Caco-2 (cell line): ENCODE results near the gene PACS1. TPM values are rescaled to one million over a fixed set of nuclear protein-coding genes. Genes with fewer than 3 reads are reported as not detected.

Experiments used
- BruUV-seq: library from RNA; stranded (reverse); fragments of 400-500 nt; replicated peaks from 2 replicates; lab custom pipeline; 2021; lab: Mats Ljungman, UMichigan
- CTCF ChIA-PET: fragments of 300-600 bp; sonication (Branson Sonifier 250); formaldehyde crosslinking; loops from one replicate; lab custom pipeline; 2022; ENCODE audit warnings: antibody characterized with exemption; lab: Charles Lee
- POLR2A ChIA-PET: fragments of 300-600 bp; sonication (Branson Sonifier 250); formaldehyde crosslinking; loops from one replicate; lab custom pipeline; 2022; ENCODE audit warnings: antibody characterized with exemption; lab: Charles Lee
- DNase-seq, 2 experiments: peaks; one replicate each; pipeline versions ENCODE4 v3.0.0 to v3.0.0-alpha.2; 2020 to 2022
- H3K27me3 ChIP-seq: replicated peaks from 2 replicates; pipeline ENCODE4 v1.6.0; 2011; ENCODE audit warnings: low read length; ENCODE audit not compliant: control insufficient read depth, insufficient read depth
- H3K36me3 ChIP-seq: 2 replicates; pipeline ENCODE4 v1.5.1; 2011; ENCODE audit warnings: low read length; ENCODE audit not compliant: control insufficient read depth, insufficient read depth
- H3K4me1 ChIP-seq: fragments of 250-450 bp; sonication (Bioruptor Pico); 2 replicates; pipeline ENCODE4 v1.5.1; 2020; ENCODE audit warnings: mild to moderate bottlenecking
- H3K4me3 ChIP-seq: 2 replicates; pipeline ENCODE4 v1.5.1; 2011; ENCODE audit warnings: low read depth, mild to moderate bottlenecking, control low read depth, low read length
- H3K9me3 ChIP-seq: fragments of 250-450 bp; sonication (Bioruptor Pico); 2 replicates; pipeline ENCODE4 v1.5.1; 2020; ENCODE audit warnings: mild to moderate bottlenecking, moderate library complexity
- H3K27ac Mint-ChIP-seq: one replicate; pipeline ENCODE4 v1.8.0; 2022; ENCODE audit warnings: mixed read lengths; ENCODE audit not compliant: unreplicated experiment
- H3K27me3 Mint-ChIP-seq: one replicate; pipeline ENCODE4 v1.8.0; 2022; ENCODE audit warnings: mixed read lengths; ENCODE audit not compliant: insufficient read depth, unreplicated experiment
- H3K36me3 Mint-ChIP-seq: one replicate; pipeline ENCODE4 v1.8.0; 2022; ENCODE audit warnings: mild to moderate bottlenecking, mixed read lengths; ENCODE audit not compliant: insufficient read depth, unreplicated experiment
- H3K4me1 Mint-ChIP-seq: one replicate; pipeline ENCODE4 v1.8.0; 2022; ENCODE audit warnings: low read depth, mixed read lengths; ENCODE audit not compliant: unreplicated experiment
- H3K4me3 Mint-ChIP-seq: one replicate; pipeline ENCODE4 v1.8.0; 2022; ENCODE audit warnings: mild to moderate bottlenecking, moderate library complexity, mixed read lengths; ENCODE audit not compliant: unreplicated experiment
- H3K9me3 Mint-ChIP-seq: one replicate; pipeline ENCODE4 v1.8.0; 2022; ENCODE audit warnings: mixed read lengths; ENCODE audit not compliant: unreplicated experiment
- CTCF ChIP-seq, 2 experiments: fragments of 200-600 bp in 1 of 2; IDR thresholded peaks; 1 replicate in 1 of 2; 2 replicates in 1 of 2; pipeline versions ENCODE4 v1.5.1 to v1.8.0; 2011 to 2022; ENCODE audit warnings: antibody characterized with exemption in 1 of 2, control low read depth in 1 of 2, inconsistent platforms in 1 of 2, low read depth in 1 of 2, low read length in 1 of 2, mild to moderate bottlenecking in 1 of 2, moderate library complexity in 1 of 2; ENCODE audit not compliant: insufficient read depth in 1 of 2, severe bottlenecking in 1 of 2, unreplicated experiment in 1 of 2
- intact Hi-C: fragments of 100-400 bp; cut with micrococcal nuclease; formaldehyde crosslinking; loops from one replicate; pipeline ENCODE4 v1.10.0; 2022; ENCODE audit not compliant: unreplicated experiment
- total RNA-seq: library from RNA; stranded (reverse); gene quantifications from 2 replicates; pipeline ENCODE4 v1.2.3, GENCODE V29; 2022

The PACS1 gene
- total RNA-seq, 1 experiment from 2014 or later, result 82.2 TPM

- no TSS peak for BruUV-seq
- H3K4me1 Mint-ChIP-seq, result peaks cover 22% of the 10 kb centered on the region
- ChIA-PET CTCF (interaction anchor here (0.5 to 2.6 kb wide), 18 partner anchors 21 to 696 kb away, joined by 3 to 43 read pairs (median 4); partner anchors contain the start of genes DPP3, FIBP, MRPL11 and MUS81), POLR2A (interaction anchor here (0.5 to 1.9 kb wide), 20 partner anchors 9 to 410 kb away, joined by 3 to 34 read pairs (median 4); partner anchors contain the start of genes BRMS1, DPP3, MRPL11 and RBM4)
- peaks cover 21% of the 10 kb centered on the region for H3K36me3 Mint-ChIP-seq
- no peaks in the 10 kb centered on the region for H3K9me3 ChIP-seq
- H3K9me3 Mint-ChIP-seq, result no peaks in the 10 kb centered on the region
- peak within 1 kb of the TSS; percentile 87 for H3K4me3 Mint-ChIP-seq
- peaks cover 6% of the 10 kb centered on the region for H3K27me3 Mint-ChIP-seq
- peaks cover 5% of the 10 kb centered on the region; the same call in 1 of the 2 replicates for H3K36me3 ChIP-seq
- H3K4me1 ChIP-seq, result peaks cover 23% of the 10 kb centered on the region
- intact Hi-C loops, result loop anchor here (1.0 to 2.0 kb wide), 3 partner anchors 21 to 47 kb away; partner anchors contain the start of genes RAB1B and RIN1
- H3K27me3 ChIP-seq, result no peaks in the 10 kb centered on the region; the same call in 1 of the 2 replicates
- DNase-seq, result peak; percentile 99 to 100
- peak within 1 kb of the TSS; percentile 94 for H3K27ac Mint-ChIP-seq
- peak within 1 kb of the TSS; percentile 63 for H3K4me3 ChIP-seq
- peak in 1 of 2 experiments; percentile 25 for TF ChIP-seq CTCF (IDR thresholded peaks at IDR 0.05; ENCODE audit: insufficient read depth in 1 of 2, low read depth in 1 of 2, low read length in 1 of 2, severe bottlenecking in 1 of 2, unreplicated experiment in 1 of 2)
These were observed 218.8 kb downstream of the PACS1 start, which contains the start of gene YIF1A for GRCh38 chr11:66288671-66289547. Gene YIF1A, minus strand, starts transcription at chr11:66289143. Its CDS starts 158 bp downstream, at chr11:66288985.

GRCh38 chr11:66289548-66290329 is 219.7 kb downstream of the PACS1 start:
- ChIA-PET CTCF (interaction anchor here (0.5 to 2.6 kb wide), 17 partner anchors 22 to 439 kb away, joined by 3 to 43 read pairs (median 3); partner anchors contain the start of genes DPP3, FIBP, MRPL11 and MUS81), POLR2A (interaction anchor here (0.5 to 1.9 kb wide), 18 partner anchors 8 to 411 kb away, joined by 3 to 34 read pairs (median 4); partner anchors contain the start of genes BRMS1, DPP3, MRPL11 and RBM4)
- TSS peak; percentile 91 for BruUV-seq
- Mint-ChIP-seq H3K4me3 (peak overlapping the region; percentile 87), H3K4me1 (peaks cover 22% of the 10 kb centered on the region), H3K27ac (peak overlapping the region; percentile 94), H3K9me3 (no peaks in the 10 kb centered on the region), H3K36me3 (peaks cover 27% of the 10 kb centered on the region), H3K27me3 (peaks cover 6% of the 10 kb centered on the region)
- H3K4me1 ChIP-seq, result peaks cover 23% of the 10 kb centered on the region
- peaks cover 3% of the 10 kb centered on the region; the same call in 1 of the 2 replicates for H3K36me3 ChIP-seq
- no peaks in the 10 kb centered on the region for H3K9me3 ChIP-seq
- DNase-seq, result peak; percentile 89 to 91
- TF ChIP-seq CTCF (IDR thresholded peaks at IDR 0.05; ENCODE audit: insufficient read depth in 1 of 2, low read depth in 1 of 2, low read length in 1 of 2, severe bottlenecking in 1 of 2, unreplicated experiment in 1 of 2), result no peak
- intact Hi-C loops, result loop anchor here (1.0 to 2.0 kb wide), 3 partner anchors 21 to 47 kb away; partner anchors contain the start of genes RAB1B and RIN1
- H3K27me3 ChIP-seq, result no peaks in the 10 kb centered on the region; the same call in 1 of the 2 replicates
- peak overlapping the region; percentile 59 for H3K4me3 ChIP-seq
